GM23248 (cell line): ENCODE results near the gene TXNDC15.
"Not testable (repeated sequence)": the region's sequence is repeated elsewhere in the genome, so short reads cannot be mapped to it uniquely, and the experiment has no call there.

Experiments
- EZH2 ChIP-seq: fragments of 200-600 bp; sonication (generic); IDR thresholded peaks from 2 replicates; pipeline ENCODE4 v1.6.1; 2018; ENCODE audit warnings: antibody characterized with exemption, mild to moderate bottlenecking; ENCODE audit not compliant: insufficient read depth, poor library complexity, severe bottlenecking
- EZH2phosphoT487 ChIP-seq: fragments of 200-600 bp; sonication (generic); IDR thresholded peaks from 2 replicates; pipeline ENCODE4 v1.6.1; 2018; ENCODE audit warnings: antibody characterized with exemption, moderate library complexity, mild to moderate bottlenecking, low read depth; ENCODE audit not compliant: insufficient read depth

- TF ChIP-seq EZH2, EZH2phosphoT487: not testable (repeated sequence)
These were observed 7.5 kb downstream of the TXNDC15 start for GRCh38 chr5:134881711-134882110.
